Activated effector memory CD4-positive, alpha-beta T cell treated with Interleukin-2 at 50 U/mL for 16 hours (primary cell): Measurements from ENCODE around the gene REXO1.
"Not testable (repeated sequence)": the region's sequence is repeated elsewhere in the genome, so short reads cannot be mapped to it uniquely, and the experiment has no call there.

Experiments used
- DNase-seq: peaks from one replicate; pipeline ENCODE4 v3.0.0-alpha.2; 2020

Gene REXO1

DNA sequence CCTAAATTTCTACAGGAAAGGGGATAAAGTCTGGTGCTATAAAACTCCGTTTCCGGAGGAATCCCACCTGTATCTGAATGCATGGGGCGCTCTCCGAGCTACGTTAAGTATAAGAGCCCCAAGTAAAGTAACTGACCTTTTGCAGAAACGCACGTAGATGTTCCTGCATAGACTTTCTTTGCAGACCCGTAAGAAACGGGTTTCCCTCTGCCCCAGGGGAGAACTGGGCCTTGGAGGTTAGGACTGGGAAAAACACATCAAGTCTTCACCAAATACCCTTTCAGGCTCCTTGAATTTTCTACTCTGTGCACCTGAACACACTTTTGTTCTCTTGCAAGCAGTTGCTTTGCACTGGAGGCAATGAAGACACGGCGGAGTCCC, 27.0 kb upstream of the REXO1 start:
- not testable (repeated sequence) for DNase-seq

DNA sequence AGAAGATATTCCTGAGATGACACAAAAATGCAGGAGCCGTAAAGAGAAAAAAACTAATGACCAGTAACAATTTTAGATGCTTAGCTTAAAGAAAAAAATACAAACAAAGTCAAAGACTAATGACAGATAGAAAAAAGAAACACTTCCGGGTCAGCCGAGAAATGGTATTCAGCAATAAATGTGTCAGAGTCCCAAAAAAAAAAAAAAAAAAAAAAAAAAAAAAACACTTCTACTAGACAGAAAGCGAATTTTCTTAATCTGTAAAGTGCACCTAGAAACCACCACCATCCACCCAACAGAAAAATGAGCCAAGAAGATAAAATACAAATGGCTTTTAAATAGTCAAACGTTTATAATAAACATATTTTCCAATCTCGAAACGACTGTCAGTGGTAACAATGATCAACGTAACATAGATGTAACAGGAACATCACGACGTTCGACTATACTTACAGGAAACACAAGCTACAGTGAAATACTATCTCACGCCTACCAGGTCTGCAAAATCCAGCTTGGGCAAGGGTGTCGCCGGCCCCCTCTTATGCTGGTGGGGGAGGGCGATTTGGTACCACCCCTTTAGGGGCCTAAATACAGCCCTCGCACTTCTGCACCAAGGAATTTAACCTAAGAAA, 26.4 kb upstream of the REXO1 start:
- DNase-seq: no peak

DNA sequence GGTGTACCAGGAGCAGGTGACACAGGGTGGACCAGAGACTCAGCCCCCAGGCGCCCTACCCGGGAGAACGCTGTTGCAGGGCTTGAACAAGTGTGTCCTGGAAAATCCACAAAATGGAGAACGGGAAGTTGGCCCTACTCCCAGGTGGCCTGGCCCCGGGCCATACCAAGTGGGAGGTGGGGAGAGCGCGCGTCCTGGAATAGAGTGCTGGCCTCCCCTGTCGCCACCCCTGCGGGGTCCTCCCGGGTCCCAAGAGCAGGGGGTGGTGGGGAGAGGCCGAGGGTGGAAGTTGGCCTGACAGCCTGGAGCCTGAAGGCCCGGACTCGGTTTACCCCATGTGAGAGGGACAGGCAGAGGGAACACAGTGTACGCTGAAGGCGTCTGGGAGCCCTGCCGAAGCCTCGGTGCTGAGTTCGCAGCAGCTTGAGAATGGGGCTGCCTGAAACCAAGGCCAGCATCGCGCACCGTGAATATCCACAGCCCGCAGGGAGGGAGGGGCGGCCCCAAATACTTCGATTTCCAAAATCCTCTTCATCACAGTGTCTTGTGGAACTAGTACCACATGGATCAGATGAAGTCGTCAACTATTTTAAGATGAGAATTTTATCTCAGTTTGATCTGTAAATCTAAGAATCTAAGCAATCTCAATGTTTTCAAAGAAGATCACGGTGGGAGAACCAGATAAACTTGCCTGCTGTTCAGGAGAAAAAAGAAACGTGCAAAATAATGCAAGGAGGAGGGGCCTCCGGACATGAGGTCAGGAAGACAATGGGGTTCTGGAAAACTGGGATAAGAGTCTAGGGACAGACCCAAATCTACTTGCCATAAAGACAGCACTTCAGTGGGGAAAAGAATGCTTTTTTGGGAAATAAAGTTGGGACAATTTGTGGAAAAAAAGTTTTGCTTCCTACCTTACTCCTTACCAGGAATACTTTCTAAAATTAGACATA, 25.5 kb upstream of the REXO1 start:
- no peak for DNase-seq

DNA sequence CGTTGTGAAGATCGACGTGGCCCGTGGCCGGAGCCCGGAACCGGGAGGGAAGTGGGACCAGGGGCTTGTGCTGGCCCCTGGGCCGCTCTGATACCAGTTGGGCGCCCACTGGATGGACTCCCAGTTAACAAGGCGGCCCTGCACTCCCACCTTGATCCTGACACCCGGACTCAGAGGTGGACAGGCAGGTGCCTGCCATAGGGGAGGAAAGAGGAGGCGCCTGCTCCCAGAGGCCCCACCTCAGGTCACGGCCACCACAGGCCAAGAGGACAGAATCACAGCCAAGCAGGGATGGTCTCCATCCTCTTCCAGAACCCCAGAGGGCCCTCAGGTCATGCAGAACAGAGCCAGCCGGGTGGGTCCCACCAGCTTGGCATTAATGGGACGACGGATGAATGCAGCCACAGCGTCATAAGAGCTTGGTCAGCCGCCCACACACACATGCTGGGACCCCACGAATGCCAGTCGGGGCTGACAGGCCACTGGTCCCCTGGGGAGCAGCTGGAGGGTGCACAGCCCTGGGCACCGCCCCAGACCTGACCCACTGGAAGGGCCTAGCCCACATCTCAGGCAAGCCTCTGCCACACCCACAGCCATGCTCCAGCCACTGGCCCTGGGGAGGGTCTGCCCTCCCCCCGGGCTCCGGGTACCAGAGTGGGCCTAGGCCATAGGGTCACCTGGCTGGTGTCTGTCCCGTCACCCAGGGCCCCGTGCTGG, 24.7 kb upstream of the REXO1 start:
- DNase-seq: no peak

DNA sequence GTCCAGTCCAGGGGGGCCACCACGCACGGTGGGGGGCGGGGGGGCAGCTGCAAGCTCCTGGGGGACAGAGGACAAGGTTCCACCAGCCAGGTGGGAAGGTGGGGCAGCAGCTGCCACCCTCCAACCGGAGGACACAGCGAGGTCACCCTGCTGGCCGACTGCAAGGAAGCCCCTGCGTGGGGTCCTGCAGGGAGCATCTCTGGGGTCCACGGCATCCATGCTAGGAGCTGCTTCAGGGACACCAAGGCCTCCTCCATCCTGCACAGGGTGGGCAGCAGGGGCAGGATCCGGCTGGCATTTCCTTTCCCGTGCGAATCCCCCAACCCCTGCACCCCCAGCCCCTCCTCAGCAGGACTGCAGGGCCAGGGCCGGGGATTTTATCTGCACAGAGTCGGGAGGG, 23.3 kb upstream of the REXO1 start:
- DNase-seq: no peak

DNA sequence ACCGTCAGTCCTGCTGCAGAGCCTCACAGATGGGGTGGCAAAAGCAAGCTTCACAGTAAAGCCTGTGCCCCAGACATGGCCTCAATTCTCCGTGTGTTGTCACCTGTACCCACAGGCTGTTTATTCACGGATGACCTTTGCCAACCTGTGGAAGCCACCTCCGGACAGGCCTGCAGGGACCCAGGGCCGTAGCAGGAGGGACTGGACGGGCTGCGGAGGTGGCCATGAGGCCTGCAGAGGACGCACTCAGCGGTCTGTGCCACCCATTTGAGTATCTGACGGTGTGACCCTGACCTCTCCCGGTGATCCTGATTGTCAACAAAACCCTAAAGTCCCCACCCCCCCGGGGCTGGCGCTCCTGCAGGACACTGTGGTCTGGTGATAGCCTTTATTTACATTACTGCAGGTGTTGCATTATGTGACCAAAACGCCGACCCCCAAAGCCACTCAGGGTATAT, 22.9 kb upstream of the REXO1 start:
- no peak for DNase-seq

DNA sequence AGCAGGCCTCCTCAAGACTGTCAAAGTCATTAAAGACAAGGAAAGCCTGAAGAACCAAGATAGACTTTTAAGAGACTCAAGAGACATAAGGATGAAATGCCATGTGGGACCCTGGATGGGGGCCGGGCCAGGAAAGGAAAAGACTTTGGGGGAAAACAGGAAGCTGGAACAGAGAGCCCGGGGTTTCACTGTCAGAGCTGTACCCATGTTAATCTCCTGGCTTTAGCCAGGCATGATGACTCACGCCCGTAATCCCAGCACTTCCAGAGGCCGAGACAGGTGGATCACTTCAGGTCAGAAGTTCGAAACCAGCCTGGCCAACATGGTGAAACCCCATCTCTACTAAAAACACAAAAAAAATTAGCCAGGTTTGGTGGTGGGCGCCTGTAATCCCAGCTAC, 20.7 kb upstream of the REXO1 start:
- DNase-seq: no peak

DNA sequence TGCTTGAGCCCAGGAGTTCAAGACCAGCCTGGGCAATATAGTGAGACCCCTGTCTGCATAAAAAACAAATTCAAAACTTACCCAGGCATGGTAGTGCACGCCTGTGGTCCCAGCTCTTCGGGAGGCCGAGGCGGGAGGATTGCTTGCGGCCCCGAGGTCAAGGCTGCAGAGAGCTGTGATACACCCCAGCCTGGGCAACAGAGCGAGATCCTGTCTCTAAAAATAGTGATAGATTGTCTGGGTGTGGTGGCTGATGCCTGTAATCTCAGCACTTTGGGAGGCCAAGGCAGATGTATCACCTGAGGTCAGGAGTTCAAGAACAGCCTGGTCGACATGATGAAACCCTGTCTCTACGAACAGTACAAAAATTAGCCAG, 19.1 kb upstream of the REXO1 start:
- no peak for DNase-seq

DNA sequence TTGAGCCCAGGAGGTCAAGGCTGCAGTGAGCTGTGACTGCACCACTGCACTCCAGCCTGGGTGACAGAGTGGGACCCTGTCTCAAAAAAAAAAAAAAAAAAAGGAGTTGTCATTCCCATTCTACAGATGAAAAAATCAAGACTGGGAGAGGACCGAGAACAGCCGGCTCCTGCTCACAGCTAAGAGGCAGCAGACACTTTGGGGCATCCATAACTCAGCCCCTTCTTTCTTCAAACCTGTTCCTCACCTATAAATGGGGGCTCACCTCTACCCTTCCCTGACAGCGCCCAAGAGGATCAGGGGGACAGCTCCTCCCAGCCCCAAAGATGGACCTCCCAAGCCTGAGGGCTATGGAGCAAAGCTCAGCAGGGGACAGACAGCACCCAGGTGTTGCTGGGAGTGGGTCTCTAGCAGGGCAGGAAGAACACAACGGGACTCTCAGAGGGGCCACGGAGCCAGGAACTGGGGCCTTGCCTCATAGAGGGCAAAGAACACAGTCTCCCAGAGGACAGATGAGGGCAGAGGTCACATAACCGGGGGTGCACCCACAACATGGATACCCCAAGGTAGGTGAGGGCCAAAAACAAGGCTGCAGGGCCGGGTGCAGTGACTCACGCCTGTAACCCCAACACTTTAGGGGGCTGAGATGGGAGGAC, 18.5 kb upstream of the REXO1 start:
- no peak for DNase-seq

DNA sequence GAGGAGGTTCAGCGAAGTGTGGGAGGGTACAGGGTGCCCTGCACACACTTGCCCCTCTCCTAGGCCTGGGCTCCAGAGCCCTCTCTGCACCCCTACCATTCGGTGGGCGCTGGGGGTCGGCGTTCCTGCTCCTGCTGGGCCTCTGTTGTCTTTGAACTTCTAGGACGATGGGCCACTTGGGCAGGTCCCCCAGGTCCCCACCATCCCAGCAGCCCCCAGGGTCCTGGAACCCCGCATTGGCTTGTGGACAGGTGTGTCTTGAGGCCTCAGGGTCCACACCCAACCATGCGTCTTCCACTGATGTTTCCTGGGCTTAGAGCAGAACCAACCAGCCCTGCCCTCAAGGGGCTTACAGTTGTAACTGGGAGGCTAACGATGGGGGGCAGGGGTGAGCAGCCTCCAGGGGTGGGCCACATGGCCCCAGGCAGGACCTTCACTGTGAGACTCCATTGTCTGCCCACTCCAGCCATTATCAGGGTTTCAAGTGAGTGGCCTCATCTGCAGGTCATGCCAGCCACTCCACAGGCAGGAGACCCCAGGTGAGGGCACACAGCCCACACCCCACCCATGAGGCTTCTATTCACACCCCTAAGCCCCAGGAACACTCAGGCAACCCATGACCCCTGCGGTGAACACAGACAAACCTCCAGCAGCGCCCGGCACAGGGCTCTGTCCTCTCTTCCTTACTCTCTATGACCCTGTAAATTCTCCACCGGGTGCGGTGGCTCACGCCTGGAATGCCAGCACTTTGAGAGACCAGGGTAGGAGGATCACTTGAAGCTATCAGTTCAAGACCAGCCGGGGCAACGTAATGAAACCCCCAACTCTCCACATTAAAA, 17.1 kb upstream of the REXO1 start:
- DNase-seq: no peak

DNA sequence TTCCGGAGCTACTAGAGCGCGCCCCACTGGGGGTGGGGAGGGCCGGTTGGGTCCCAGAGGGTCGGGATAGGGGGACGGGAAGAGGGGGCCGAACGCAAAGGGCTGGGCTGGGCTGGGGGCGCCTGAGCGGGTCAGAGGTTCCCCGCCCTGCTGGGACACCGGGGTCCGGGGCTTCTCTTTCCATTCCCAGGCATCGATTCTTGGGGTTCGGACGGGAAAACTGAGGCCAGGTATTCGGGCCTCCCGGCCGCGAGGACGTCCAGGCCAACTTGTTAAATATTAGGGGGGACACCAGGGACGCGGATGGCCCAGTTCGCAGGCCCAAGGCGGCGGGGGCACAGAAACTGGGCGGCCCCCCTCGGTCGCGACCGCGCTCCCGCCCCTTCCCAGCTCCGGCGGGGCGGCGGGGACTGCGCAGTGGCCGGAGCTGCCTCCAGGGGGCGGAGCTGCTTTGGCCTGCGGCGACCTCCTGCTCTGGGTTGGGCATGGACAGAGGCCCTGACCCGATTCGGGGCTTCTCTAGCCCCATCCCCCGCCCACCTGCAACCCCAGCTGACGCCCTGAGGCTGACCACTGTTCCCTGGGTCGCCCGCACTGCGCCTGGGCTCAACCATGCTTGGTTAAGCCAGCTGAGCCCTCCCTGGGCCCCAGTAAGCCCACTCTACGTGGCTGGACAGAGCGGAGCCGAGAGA, 16.3 kb upstream of the REXO1 start:
- DNase-seq: peak; percentile 47

DNA sequence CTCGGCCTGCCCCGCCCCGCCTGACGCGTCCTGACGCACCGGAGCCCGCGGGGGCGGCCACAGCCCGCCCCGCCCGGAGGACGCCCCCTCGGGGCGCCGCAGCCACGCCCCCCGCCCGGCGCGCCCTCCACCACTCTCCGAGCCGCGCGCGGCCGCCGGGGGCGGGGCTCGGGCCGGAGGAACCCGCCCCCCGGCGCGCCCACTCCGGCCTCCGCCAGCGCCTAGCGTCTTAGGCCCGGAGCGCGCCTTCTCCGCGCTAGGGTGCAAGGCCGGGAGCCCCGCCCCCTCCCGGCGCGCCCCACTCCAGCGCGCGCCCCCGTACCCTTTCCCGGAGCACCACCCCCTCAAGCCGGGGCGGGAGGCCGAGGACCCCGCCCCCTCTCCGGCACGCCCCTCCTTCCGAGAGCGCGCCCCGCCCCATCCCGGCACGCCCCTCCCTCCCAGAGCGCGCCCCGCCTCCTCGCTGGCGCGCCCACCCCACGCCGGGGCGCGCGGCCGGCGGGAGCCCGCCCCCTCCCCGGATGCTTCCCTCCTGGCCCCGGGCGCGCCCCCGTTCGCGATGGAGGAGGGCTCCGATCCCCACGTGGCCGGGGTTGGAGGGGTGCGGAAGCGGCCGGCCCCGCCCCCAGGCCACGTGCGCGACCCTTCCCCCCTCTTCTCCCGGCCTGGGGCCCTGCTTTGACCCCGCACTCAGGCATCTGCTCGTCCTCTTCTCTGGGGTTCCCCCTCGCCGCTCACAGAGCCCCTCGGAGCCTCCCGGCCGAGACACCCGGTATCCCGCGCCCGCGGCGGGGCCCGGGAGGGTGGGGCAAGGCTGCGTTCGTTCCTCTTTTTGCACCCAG, 15.6 kb upstream of the REXO1 start:
- peak; percentile 87 for DNase-seq

DNA sequence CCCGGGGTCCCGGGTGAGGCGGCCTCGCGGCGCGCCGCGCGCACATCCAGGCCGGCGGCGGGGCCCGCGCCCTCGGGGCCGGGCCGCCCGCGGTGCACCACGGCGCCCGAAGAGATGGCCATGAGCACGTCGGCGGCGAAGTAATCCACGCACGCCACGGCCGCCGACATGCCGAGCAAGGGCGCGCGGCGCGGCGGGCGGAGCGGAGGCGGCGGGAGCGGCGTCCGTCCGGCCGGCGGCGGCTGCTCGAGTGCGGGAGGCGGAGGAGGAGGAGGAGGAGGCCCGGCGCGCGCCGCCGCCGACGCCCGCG, 15.0 kb upstream of the REXO1 start, which contains the start of gene KLF16:
KLF16 (minus strand) TSS at position 252 of the 310 bp plus-strand sequence; CDS start at position 170, 82 bp downstream.
- no peak for DNase-seq

DNA sequence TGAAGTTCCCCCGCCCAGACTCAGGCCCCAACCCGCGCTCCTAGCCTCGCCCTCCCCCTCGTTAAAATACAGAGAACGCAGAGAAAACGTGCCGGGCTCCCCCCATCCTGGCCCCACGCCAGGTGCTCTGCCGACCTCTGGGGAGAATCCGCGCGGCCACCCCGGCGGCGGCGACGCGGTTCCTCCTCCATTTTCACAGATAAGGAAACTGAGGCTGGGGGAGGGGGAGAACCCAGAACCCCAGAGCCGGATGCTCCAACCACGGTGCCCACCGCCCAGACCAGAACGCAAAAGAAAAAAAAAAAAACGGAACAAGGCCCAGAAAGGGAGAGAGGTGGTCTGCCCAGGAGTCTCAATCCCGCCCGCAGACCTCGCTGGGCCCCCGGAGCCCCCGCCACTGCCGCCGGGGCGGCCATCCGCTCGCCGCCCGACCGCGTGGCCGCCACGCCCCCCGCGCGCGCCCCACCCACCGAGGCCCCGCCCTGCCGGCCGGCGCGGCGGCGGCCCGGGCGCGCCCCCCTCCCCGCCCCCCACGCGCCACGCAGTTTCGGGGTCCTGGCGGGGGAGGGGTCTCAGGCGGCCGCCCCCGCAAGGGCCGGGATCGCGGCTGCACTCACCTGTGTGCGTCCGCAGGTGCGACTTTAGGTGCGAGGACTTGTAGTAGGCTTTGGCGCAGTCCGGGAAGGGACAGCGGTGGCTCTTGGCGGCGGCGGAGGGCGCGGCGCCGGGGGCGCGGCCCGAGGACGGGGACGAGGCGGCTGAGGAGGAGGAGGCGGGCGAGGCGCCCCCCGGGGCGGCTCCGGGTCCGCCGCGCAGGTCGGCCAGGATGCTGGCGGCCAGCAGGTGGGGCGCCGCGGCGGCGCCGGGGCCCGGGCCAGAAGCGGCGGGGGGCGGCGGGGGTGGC, 14.4 kb upstream of the REXO1 start:
- DNase-seq: peak; percentile 40

DNA sequence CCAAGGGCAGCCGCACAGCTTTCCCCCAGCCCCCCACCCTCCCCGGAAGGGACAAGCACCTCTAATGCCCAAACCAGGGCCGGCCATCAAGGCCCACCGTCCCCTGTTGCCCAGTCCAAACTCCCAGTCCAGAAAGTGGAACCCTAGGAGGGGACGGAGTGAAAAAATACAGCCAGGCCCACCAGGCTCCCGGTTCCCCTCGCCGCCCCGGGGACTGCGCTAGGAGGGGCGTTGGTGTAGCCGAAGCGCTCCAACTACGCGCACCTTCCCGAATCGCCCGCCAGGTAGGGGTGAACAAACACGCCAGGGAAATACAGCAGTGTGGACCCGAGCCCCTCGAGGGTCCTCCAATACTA, 13.8 kb upstream of the REXO1 start:
- no peak for DNase-seq

DNA sequence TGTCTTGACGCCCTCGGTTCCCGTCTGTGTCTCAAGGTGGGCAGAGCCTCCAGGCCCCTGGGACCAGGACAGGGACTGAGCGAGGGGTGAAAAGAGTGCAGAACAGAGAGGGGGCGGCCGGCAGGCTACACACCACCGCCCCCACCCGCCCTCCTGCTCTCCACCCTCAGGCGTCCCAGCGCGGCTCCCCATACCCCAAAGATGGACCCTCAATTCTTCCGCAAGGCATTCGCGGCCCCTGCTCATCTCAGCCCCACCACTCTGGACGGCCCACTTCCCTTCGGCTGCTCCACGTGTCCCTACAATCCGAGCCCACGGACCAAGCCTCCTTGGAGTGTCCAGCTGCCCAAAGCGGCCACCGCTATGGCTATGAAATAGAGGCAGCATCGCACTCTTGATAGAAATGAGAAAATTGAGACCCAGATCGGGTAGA, 13.3 kb upstream of the REXO1 start:
- no peak for DNase-seq

DNA sequence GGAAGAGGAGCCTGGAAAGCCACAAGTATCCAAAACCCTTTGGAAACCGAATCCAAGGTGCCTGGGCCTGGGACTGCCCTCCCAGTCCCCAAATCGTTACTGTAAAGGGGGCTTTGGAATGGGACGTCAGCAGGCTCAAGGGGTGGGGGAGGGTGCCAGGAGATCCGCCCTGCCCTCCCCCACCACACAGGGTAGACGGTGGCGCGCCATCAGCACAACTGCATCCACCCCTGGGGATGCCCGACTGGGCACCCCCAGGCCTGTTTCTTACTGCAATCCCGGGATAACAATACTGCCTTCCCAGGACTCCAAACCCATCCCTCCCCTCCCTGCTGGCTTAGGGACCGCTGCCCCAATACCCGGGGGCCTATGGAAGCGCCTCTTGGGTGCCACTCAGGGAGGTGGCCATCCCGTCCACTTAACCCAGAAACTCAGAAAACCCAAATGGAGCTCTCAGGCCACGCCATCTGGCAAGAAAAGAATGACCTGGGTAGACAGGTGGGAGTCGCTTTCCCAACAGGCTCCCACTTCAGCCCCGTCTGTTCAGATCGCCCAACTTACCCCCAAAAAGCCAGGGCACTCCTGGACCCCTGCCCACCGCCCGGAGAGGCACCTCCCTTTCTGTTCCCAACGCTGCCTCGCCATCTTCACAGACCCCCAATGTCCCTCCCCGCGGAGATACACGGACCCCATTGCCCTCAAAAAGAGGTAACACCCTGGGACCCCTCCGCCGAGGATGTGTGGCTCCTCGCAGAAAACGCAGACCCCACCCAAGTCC, 12.7 kb upstream of the REXO1 start:
- DNase-seq: no peak

DNA sequence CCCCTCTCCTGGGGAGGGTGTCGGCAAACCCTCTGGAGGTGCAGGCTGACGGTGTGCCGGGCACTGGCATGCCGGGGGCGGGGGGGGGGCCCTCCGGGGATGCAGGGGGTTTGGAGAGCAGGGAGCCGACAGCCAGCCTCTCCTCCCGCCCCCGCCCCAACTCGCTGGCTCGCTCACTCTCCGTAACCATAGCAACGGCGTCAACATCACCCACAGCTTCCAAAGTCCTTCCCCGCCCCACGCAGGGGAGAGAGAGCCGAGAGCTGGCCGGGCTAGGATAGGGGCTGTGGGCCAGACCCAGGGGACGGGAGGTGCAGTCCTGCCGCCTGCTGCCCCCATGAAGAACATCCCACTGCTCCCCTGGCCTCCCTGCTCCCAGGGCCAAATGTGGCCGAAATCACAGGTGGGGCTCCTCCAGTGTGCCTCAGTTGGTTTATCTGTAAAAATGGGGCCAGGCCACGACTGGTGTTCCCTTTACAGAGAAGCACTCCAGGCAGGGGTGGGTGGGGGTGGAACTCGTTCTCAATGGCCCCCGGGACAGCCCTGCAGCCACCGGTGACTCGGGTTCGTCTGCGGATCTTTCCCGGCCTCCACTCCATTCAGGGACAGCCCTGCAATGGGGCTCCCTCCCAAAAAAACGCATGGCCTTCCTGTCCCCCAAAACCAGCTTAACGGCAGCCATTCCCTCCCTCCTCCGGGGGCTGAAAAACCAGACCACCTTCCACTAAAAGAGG, 11.9 kb upstream of the REXO1 start:
- DNase-seq: no peak
